Endometrium (tissue), 2 donors: ENCODE data around the gene OASL.

Source experiments
- FAIRE-seq: peaks from 2 replicates; lab custom pipeline; 2012; peaks lifted over from hg19 to GRCh38; lab: Jason Lieb, UNC
- donor health status: control.
- donor health status: control.

OASL gene

GRCh38 chr12:121015825-121016766 lies 22.9 kb downstream of the OASL start, which contains the start of gene C12orf43:
TSS of gene C12orf43 (minus strand) at chr12:121016487. CDS start at chr12:121016474, 13 bp downstream.
- no peak for FAIRE-seq

- no peak for FAIRE-seq
Observed at GRCh38 chr12:121013715-121014114, 25.3 kb downstream of the OASL start.

GRCh38 chr12:121011820-121012219 lies 27.2 kb downstream of the OASL start:
- FAIRE-seq = no peak

DNA sequence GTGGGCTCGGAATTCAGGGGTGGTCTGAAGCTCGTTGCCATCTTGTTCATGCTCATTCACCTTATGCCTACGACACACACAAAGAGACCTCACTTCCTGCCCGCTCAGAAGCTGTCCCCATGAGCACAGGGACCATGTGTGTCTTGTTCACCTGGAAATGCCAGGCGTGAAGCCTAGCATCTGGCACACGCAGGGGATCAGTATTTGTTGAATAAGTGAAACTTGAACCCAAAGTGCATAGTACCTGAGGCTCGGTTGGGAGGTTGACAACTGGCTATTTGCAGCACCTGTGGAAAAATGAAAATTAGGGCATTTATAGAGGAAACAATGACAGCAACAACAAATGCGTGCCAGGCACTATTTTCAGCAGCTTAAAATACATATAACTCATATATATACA lies 28.2 kb downstream of the OASL start:
- no peak for FAIRE-seq

- FAIRE-seq = no peak
Observed at GRCh38 chr12:121009741-121010140, 29.3 kb downstream of the OASL start.

DNA sequence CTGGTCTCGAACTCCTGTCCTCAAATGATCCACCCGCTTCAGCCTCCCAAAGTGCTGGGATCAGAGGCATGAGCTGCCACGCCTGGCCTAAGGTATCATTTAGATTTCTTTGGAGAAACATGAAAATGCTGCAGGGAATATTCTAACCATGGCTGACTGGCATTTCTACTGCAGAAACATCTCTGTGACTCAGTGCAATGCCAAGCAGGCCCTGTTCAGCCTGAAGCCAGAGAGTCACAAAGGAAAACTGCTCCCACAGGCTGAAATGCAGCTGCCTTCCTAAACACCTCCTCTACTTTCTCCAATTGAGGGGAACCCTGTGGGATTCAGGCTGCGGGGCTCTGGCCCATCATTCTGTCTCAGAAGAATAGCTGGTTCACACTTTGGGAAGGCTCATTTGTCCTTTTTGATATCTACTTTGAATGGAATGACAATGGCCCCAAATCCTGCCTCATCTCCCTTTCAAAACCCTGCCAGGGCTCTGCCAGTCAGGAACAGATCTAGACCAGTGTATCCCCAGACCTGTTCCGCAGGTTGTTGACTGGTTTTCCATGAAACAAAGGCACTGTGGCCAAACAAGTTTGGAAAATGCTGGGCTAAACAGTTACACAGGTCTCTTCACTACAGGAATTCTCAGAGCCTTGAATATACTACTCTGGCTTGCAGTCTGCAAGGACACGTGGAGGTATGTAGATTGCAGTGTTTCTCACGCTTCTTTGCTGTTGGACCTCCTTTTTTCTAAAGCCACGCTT lies 30.5 kb downstream of the OASL start:
- FAIRE-seq = no peak

DNA sequence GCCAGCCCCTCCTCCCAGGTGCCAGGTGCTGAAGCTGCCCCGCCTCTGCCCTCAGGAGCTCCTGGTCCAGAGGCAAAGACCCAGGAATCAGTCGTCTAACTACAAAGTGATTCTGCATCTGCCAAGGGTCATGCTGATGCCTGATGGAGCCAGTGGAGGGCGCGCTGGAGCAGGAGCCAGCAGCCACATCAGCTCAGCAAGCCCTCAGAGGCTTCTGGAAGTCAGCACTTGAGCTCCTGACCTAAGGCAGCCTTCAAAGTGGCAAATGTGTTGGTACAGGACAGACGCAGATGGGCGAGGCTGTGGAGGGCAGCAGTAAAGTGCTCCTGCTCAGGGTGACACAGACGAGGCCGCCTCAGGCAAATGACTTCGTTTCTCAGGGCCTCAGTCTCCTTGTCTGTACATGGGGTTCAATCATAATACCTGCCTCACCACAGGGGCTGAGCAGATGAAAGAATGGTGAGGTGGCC lies 33.7 kb downstream of the OASL start:
- FAIRE-seq = no peak

GRCh38 chr12:121004253-121004815 lies 34.7 kb downstream of the OASL start:
- FAIRE-seq = no peak

DNA sequence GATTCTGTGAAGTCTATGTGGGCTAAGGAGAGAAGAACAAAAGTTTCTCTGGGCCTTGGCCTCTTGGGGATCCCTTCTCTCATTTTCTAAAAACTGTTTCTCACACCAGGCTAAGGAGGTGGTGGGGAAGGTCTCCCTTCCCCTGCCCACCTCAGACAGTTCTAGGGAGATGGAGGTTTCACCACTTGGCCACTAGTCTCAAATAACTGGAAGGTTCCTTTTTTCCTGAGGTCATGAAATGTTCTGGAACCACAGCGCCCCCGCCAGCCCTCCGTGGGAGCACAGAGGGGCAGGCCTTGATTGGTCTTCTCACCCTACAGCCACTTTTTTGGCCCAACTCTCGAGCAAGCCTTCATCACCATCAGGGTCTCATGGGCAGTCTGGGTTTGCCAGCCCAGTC lies 35.4 kb downstream of the OASL start:
- no peak for FAIRE-seq

GRCh38 chr12:121001841-121002483 lies 37.1 kb downstream of the OASL start:
- no peak for FAIRE-seq

DNA sequence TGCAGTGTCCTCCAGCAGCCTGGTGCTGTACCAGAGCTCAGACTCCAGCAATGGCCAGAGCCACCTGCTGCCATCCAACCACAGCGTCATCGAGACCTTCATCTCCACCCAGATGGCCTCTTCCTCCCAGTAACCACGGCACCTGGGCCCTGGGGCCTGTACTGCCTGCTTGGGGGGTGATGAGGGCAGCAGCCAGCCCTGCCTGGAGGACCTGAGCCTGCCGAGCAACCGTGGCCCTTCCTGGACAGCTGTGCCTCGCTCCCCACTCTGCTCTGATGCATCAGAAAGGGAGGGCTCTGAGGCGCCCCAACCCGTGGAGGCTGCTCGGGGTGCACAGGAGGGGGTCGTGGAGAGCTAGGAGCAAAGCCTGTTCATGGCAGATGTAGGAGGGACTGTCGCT lies 38.0 kb downstream of the OASL start:
- no peak for FAIRE-seq

DNA sequence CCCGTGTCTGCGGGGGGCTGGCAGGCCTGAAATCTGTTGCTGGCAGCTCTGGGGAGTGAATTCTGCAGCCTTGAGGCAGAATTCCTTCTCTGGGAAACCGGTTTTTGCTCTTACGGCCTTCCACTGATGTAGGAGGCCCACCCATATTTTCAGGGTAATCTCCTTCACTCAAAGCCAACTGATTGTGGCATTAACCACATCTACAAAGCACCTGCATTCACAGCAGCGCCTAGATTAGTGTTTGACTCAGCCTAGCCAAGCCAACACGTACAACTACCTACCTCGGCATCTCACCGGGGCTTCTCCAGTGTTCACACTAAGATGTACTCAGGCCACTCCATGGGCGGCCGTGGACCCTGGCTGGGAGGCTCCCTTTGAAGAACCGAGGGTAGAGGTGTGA lies 38.5 kb downstream of the OASL start:
- FAIRE-seq = no peak

DNA sequence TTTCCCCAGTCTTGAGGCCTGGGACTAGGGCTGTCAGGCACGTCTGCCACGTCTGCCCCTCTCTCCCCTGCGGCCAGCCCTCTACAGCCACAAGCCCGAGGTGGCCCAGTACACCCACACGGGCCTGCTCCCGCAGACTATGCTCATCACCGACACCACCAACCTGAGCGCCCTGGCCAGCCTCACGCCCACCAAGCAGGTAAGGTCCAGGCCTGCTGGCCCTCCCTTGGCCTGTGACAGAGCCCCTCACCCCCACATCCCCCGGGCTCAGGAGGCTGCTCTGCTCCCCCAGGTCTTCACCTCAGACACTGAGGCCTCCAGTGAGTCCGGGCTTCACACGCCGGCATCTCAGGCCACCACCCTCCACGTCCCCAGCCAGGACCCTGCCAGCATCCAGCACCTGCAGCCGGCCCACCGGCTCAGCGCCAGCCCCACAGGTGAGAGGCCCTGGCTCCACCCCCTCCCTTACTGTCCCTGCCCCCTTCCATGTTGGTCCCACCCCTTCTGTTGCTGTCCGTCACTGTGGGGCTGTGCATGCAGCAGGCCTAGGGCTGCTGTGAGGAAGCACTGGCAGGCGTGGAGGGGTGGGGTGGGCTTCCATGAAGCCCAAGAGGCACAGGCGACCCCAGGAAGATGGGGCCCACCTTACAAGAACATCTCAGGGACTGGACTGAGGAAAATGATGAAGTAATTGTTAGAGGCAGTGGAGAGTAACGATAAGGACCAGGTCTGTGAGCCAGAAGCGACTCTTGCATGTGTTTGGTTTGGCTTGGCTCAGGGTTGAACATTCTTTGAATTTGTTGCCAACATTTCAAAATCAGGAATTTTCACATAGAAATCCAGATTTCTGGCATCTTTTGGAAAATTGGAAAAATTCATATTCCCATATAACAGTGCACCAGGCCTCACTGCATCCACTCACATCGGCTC lies 39.6 kb downstream of the OASL start:
- no peak for FAIRE-seq

DNA sequence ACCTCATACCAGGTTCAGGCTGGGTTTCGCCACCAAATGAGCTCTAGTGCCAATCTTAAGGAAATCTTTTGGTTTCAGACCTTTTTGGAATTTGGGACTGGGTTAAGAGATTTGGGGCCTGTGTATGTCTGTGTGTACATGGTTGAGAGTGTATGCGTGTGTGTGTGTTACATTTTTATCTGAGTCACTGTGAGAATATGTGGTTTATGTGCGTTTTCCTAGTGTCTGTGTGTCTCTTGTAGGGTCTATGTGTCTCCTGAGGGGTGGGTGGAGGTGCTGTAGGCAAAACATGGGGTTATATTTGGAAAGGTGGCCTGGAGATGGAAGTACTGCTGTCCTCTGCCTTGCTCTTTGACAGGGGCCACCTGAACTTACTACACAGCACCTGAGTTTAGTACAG lies 40.6 kb downstream of the OASL start:
- FAIRE-seq = no peak

DNA sequence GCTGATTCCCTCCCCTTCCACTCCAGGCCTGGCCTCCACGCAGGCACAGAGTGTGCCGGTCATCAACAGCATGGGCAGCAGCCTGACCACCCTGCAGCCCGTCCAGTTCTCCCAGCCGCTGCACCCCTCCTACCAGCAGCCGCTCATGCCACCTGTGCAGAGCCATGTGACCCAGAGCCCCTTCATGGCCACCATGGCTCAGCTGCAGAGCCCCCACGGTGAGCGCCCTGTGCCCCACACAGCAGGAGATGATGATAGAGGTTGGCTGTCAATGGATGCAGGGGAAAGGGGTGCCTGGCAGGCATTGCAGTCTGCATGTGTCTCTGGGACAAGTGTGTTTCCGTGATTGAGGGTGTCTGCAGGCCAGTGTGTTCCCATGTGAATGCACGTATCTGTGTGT lies 41.6 kb downstream of the OASL start:
- no peak for FAIRE-seq

GRCh38 chr12:120996133-120996746 lies 42.8 kb downstream of the OASL start:
- FAIRE-seq = no peak

DNA sequence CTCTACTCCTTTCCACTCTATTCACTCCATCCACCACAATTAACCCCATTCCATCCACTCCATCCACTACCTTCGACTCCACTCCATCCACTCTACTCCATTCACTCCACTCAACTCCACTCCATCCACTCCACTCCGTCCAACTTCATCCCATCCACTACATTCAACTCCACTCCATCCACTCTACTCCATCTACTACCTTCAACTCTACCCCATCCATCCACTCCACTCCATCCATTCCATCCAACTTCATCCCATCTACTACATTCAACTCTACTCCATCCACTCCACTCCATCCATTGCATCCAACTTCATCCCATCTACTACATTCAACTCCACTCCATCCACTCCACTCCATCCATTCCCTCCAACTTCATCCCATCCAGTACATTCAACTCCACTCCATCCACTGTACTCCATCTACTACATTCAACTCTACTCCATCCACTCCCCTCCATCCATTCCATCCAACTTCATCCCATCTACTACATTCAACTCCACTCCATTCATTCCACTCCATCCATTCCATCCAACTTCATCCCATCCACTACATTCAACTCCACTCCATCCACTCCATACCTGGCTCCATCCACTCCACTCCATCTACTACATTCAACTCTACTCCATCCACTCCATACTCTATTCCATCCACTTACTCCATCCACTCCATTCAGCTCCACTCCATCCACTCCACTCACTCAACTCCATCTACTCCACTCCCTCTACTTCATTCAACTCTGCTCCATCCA lies 44.3 kb downstream of the OASL start:
- FAIRE-seq = no peak

DNA sequence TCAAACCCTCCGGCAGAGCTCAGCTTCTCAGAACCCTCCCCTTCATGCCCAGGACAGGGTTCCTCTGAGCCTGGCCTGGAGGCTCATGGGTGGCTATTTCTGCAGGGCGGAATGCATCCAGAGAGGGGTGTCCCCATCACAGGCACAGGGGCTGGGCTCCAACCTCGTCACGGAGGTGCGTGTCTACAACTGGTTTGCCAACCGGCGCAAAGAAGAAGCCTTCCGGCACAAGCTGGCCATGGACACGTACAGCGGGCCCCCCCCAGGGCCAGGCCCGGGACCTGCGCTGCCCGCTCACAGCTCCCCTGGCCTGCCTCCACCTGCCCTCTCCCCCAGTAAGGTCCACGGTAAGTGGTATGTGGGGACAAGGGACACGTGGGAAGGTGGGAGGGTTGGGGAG lies 45.0 kb downstream of the OASL start:
- FAIRE-seq = no peak

GRCh38 chr12:120993496-120993895 lies 45.5 kb downstream of the OASL start:
- no peak for FAIRE-seq

DNA sequence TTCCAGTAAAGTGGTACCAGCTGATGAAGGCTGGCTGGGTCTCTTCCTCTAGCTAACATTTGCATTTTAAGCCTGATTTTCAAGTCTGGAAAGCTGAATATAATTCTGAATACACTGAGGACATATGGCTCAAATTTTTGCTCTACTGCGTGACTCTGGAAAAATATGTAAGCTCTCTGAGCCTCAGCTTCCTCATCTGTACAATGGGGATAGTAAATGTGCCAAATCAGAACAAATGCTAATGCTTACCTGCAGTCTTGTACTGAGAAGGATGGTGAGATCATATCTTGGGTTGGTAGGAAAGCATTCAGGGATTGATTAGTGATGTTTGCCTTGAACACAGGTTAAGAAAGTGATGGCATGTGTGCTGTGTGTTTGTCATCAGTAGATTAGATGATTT lies 46.1 kb downstream of the OASL start:
- FAIRE-seq = no peak
